ENCODE measurements around the gene PCDHB6.
"Not testable (repeated sequence)": the region's sequence is repeated elsewhere in the genome, so short reads cannot be mapped to it uniquely, and the experiment has no call there.

PCDHB6 gene

GRCh38 chr5:141172381-141173204, 22.7 kb downstream of the PCDHB6 start, which contains the start of gene PCDHB7:
TSS of gene PCDHB7 (plus strand) at chr5:141172644. CDS start at chr5:141172836, 192 bp downstream.
- DNase-seq: peak in 1 of 2 donors; percentile 2

GRCh38 chr5:141174291-141175104, 24.6 kb downstream of the PCDHB6 start:
- DNase-seq: not testable (repeated sequence)

GRCh38 chr5:141175933-141176332, 26.1 kb downstream of the PCDHB6 start:
- DNase-seq: no peak

GRCh38 chr5:141177577-141178191, 27.8 kb downstream of the PCDHB6 start, which contains the start of gene PCDHB8:
TSS of gene PCDHB8 (plus strand) at chr5:141177790. CDS start at chr5:141178035, 245 bp downstream.
- DNase-seq: not testable (repeated sequence)

GRCh38 chr5:141179371-141179770, 29.5 kb downstream of the PCDHB6 start:
- DNase-seq: not testable (repeated sequence)

- not testable (repeated sequence) for DNase-seq
Measured at GRCh38 chr5:141179876-141180275, 30.0 kb downstream of the PCDHB6 start.

GRCh38 chr5:141180313-141180712, 30.5 kb downstream of the PCDHB6 start:
- no peak for DNase-seq

- peak in 1 of 2 donors; percentile 2 for DNase-seq
Measured at GRCh38 chr5:141182248-141182647, 32.4 kb downstream of the PCDHB6 start, which contains the start of gene PCDHB16. TSS of gene PCDHB16 (plus strand) at chr5:141182387. CDS start at chr5:141182560, 173 bp downstream.

GRCh38 chr5:141184117-141184855, 34.4 kb downstream of the PCDHB6 start:
- DNase-seq: not testable (repeated sequence)

GRCh38 chr5:141186897-141187512, 37.1 kb downstream of the PCDHB6 start, which contains the start of gene PCDHB9:
TSS of gene PCDHB9 (plus strand) at chr5:141187161. CDS start at chr5:141187319, 158 bp downstream.
- DNase-seq: peak in 1 of 2 donors; percentile 83

- not testable (repeated sequence) for DNase-seq
Measured at GRCh38 chr5:141188682-141189081, 38.8 kb downstream of the PCDHB6 start.

- DNase-seq: not testable (repeated sequence)
Measured at GRCh38 chr5:141189131-141189530, 39.3 kb downstream of the PCDHB6 start.

GRCh38 chr5:141192110-141192725, 42.4 kb downstream of the PCDHB6 start, which contains the start of gene PCDHB10:
TSS of gene PCDHB10 (plus strand) at chr5:141192353. CDS start at chr5:141192553, 200 bp downstream.
- DNase-seq: peak in 1 of 2 donors; percentile 64

GRCh38 chr5:141194332-141194731, 44.5 kb downstream of the PCDHB6 start:
- DNase-seq: not testable (repeated sequence)

- no peak for DNase-seq
Measured at GRCh38 chr5:141196363-141196762, 46.5 kb downstream of the PCDHB6 start.

GRCh38 chr5:141199359-141200235, 49.7 kb downstream of the PCDHB6 start, which contains the start of gene PCDHB11:
TSS of gene PCDHB11 (plus strand) at chr5:141199627. CDS start at chr5:141199775, 148 bp downstream.
- no peak for DNase-seq

GRCh38 chr5:141201126-141201525, 51.3 kb downstream of the PCDHB6 start:
- DNase-seq: not testable (repeated sequence)

GRCh38 chr5:141201646-141202045, 51.8 kb downstream of the PCDHB6 start:
- DNase-seq: not testable (repeated sequence)
